Activated CD4-positive, alpha-beta T cell treated with anti-CD3 and anti-CD28 coated beads, Interleukin-2, amount 10 ng/mL, durations not matched to agents 7 days and 5 days (primary cell): ENCODE data around the gene TM4SF18. TPM values are rescaled to one million over a fixed set of nuclear protein-coding genes. Genes with fewer than 3 reads are reported as not detected.
"Not testable (repeated sequence)": the region's sequence is repeated elsewhere in the genome, so short reads cannot be mapped to it uniquely, and the experiment has no call there.

ENCODE experiments used
- CTCF ChIA-PET: fragments of 350-600 bp; sonication (Branson Sonifier 250); formaldehyde crosslinking; loops from one replicate; lab custom pipeline; 2021; ENCODE audit warnings: antibody characterized with exemption; lab: Charles Lee
- POLR2A ChIA-PET: fragments of 350-600 bp; sonication (Branson Sonifier 250); formaldehyde crosslinking; loops from one replicate; lab custom pipeline; 2021; ENCODE audit warnings: antibody characterized with exemption; lab: Charles Lee
- DNase-seq: peaks from one replicate; pipeline ENCODE4 v3.0.0-alpha.2; 2020
- H3K27ac Mint-ChIP-seq: one replicate; pipeline ENCODE4 v1.8.0; 2021; ENCODE audit warnings: mild to moderate bottlenecking, moderate library complexity, mixed read lengths
- H3K27me3 Mint-ChIP-seq: one replicate; pipeline ENCODE4 v1.8.0; 2021; ENCODE audit warnings: mixed read lengths
- H3K36me3 Mint-ChIP-seq: one replicate; pipeline ENCODE4 v1.8.0; 2021; ENCODE audit warnings: low read depth, mixed read lengths
- H3K4me1 Mint-ChIP-seq: one replicate; pipeline ENCODE4 v1.8.0; 2021; ENCODE audit warnings: mixed read lengths
- H3K4me3 Mint-ChIP-seq: one replicate; pipeline ENCODE4 v1.8.0; 2021; ENCODE audit warnings: mild to moderate bottlenecking, moderate library complexity, mixed read lengths
- H3K9me3 Mint-ChIP-seq: one replicate; pipeline ENCODE4 v1.8.0; 2021; ENCODE audit warnings: mixed read lengths
- total RNA-seq, 2 experiments: library from RNA; stranded (reverse); gene quantifications; one replicate each; pipeline ENCODE4 v1.2.3, GENCODE V29; 2021

TM4SF18 gene
- total RNA-seq, 2 experiments from 2014 or later, result not detected

DNA sequence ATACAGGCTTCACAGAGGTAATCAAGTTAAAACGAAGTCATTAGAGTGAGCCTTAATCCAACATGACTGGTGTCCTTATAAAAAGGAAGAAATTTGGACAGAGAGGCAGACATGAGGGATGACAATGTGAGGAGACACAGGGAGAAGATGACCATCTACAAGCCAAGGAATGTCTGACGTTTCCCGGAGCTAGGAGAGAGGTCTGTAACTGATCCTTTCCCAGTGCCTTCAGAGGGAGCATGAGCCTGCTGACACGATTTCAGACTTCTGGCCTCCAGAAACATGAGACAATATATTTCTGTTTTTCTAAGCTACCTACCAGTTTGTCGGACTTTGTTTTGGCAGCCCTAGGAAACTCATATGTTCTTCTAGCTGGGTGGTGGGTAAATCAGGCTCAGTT, 28.9 kb upstream of the TM4SF18 start:
- Mint-ChIP-seq H3K36me3 (no peaks in the 10 kb centered on the region), H3K4me3 (no peak overlapping the region), H3K9me3 (no peaks in the 10 kb centered on the region), H3K27ac (no peak overlapping the region), H3K4me1 (no peaks in the 10 kb centered on the region), H3K27me3 (peaks cover 24% of the 10 kb centered on the region)
- POLR2A ChIA-PET, result no interaction called here
- CTCF ChIA-PET, result no interaction called here
- DNase-seq, result no peak

DNA sequence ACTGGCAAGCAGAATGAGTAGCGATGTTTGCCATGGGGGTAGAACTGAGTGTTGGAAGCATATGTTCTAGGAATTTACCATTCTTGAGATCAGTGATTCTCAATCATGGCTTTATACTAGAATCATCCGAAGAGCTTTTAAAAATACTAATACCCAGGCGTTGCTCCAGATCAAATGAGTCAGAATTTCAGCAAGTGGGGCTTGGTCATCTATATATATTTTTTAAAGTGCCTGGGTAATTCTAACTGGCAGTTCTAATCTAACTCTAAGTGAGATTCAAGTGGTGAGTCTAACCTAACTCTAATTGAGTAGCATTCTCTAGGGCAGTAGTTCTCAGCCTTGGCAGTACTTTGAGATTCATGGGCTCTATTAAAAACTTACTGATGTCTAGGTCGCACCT, 23.2 kb upstream of the TM4SF18 start:
- no peak for DNase-seq
- Mint-ChIP-seq H3K4me3 (no peak overlapping the region), H3K27ac (no peak overlapping the region), H3K4me1 (no peaks in the 10 kb centered on the region), H3K27me3 (peaks cover 26% of the 10 kb centered on the region), H3K36me3 (no peaks in the 10 kb centered on the region), H3K9me3 (no peaks in the 10 kb centered on the region)
- ChIA-PET POLR2A (no interaction called here), CTCF (interaction anchor here (1.5 kb wide), 1 partner anchor 12 kb away, joined by 4 read pairs; no protein-coding TSS in a partner anchor)

DNA sequence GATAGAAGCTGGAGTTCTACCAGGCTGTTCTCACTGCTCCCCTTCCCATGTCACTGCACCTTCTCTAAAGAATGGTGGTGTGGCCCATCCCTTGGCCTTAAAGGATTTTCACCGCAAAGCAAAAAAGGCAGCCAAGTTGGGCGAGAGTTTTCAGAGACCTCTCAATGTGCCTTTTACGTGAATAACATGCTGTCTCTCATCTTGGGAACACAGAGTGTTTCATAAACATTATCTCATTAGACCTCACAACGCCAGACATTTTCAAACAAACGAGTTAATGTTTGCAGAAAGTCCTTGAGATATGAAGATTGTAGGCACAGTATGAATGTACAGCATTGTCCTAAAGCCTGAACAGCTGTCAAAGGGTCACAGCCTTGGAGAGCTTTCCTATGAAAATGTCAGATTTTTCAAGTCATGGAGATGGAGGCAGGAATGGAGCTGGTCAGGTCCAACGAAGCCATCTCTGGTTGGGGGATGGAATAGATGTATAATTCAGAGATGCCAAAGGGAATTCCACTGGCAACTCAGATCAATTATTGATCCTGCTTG, 22.7 kb upstream of the TM4SF18 start:
- H3K36me3 Mint-ChIP-seq, result no peaks in the 10 kb centered on the region
- CTCF ChIA-PET, result interaction anchor here (1.5 kb wide), 1 partner anchor 12 kb away, joined by 4 read pairs; no protein-coding TSS in a partner anchor
- DNase-seq, result no peak
- no peak overlapping the region for H3K4me3 Mint-ChIP-seq
- POLR2A ChIA-PET, result no interaction called here
- H3K4me1 Mint-ChIP-seq, result no peaks in the 10 kb centered on the region
- peaks cover 25% of the 10 kb centered on the region for H3K27me3 Mint-ChIP-seq
- H3K9me3 Mint-ChIP-seq, result no peaks in the 10 kb centered on the region
- no peak overlapping the region for H3K27ac Mint-ChIP-seq

DNA sequence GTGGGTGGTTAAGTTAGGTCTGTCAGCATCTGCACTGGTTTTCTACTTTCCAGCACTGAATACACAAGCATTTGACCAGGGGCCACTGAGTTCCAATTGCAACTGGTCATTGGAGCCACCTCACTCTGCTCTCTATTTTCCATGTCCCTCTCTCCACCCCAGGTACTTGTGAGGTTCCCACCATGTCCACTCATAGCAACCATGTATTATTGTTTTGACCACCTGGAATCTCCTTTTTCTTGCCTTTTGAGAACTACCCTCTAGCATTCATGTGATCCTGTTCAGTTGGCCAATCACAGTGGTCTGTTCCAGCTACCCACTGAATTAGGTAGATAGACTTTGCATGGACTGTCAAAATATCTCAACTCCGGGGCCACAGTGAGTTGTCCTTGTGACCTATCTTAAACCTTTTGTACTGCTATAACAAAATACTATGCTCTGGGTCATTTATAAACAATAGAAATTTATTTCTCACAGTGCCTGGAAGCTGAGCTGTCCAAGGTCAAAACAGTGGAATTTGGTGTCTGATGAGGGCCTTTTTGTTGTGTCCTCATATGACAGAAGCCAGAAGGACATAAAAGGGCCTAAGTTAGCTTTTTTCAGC, 20.2 kb upstream of the TM4SF18 start:
- H3K36me3 Mint-ChIP-seq, result no peaks in the 10 kb centered on the region
- CTCF ChIA-PET, result no interaction called here
- H3K4me3 Mint-ChIP-seq, result no peak overlapping the region
- no peaks in the 10 kb centered on the region for H3K4me1 Mint-ChIP-seq
- peaks cover 26% of the 10 kb centered on the region for H3K27me3 Mint-ChIP-seq
- H3K9me3 Mint-ChIP-seq, result no peaks in the 10 kb centered on the region
- no peak overlapping the region for H3K27ac Mint-ChIP-seq
- no peak for DNase-seq
- POLR2A ChIA-PET, result no interaction called here

DNA sequence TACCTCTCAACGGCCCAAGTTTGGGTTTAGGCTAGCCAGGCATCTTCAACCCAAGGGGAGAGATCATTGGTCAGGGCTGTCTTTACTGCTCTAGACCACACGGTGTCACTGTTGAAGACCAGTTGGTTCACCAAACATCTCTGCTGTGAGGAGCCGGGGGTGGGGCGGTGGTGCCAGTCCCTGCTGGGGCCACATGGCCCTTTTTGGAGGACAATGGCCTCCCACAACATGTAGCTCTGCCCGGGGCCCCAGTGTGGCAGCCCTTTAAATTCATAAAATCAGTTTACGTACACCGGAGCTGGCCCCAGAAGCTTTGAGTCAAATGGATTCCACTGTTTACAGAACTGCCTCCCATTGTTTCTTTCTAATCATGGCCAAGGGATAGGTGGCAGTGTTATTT, 19.1 kb upstream of the TM4SF18 start:
- no peaks in the 10 kb centered on the region for H3K9me3 Mint-ChIP-seq
- no peaks in the 10 kb centered on the region for H3K36me3 Mint-ChIP-seq
- POLR2A ChIA-PET, result no interaction called here
- H3K27me3 Mint-ChIP-seq, result peaks cover 18% of the 10 kb centered on the region
- CTCF ChIA-PET, result interaction anchor here (0.5 kb wide), 1 partner anchor 1961 kb away, joined by 5 read pairs; no protein-coding TSS in a partner anchor
- H3K4me3 Mint-ChIP-seq, result no peak overlapping the region
- H3K27ac Mint-ChIP-seq, result no peak overlapping the region
- H3K4me1 Mint-ChIP-seq, result no peaks in the 10 kb centered on the region
- DNase-seq, result peak; percentile 40

DNA sequence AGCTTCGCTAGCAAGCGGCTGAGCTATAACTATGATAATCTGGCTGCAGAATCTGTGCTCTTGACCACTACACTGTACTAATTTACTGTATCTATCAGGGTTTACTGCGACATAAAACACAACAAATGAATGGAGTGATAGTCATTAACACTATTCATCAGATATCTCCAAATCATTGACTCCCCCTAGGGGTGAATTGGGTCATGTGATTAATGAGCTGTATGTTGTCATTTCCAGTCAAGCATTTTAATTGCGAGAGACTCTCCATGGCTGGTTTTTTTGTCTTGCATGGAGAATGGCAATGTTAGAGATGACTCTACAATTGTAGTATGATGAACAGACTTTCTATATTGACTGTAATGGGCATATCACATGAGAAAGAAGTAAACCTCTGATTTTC, 10.5 kb upstream of the TM4SF18 start:
- DNase-seq, result no peak
- ChIA-PET POLR2A (no interaction called here), CTCF (interaction anchor here (0.6 kb wide), 1 partner anchor 69 kb away, joined by 3 read pairs; no protein-coding TSS in a partner anchor)
- H3K4me1 Mint-ChIP-seq, result no peaks in the 10 kb centered on the region
- no peaks in the 10 kb centered on the region for H3K9me3 Mint-ChIP-seq
- peaks cover 28% of the 10 kb centered on the region for H3K27me3 Mint-ChIP-seq
- H3K4me3 Mint-ChIP-seq, result no peak overlapping the region
- H3K27ac Mint-ChIP-seq, result no peak overlapping the region
- no peaks in the 10 kb centered on the region for H3K36me3 Mint-ChIP-seq

DNA sequence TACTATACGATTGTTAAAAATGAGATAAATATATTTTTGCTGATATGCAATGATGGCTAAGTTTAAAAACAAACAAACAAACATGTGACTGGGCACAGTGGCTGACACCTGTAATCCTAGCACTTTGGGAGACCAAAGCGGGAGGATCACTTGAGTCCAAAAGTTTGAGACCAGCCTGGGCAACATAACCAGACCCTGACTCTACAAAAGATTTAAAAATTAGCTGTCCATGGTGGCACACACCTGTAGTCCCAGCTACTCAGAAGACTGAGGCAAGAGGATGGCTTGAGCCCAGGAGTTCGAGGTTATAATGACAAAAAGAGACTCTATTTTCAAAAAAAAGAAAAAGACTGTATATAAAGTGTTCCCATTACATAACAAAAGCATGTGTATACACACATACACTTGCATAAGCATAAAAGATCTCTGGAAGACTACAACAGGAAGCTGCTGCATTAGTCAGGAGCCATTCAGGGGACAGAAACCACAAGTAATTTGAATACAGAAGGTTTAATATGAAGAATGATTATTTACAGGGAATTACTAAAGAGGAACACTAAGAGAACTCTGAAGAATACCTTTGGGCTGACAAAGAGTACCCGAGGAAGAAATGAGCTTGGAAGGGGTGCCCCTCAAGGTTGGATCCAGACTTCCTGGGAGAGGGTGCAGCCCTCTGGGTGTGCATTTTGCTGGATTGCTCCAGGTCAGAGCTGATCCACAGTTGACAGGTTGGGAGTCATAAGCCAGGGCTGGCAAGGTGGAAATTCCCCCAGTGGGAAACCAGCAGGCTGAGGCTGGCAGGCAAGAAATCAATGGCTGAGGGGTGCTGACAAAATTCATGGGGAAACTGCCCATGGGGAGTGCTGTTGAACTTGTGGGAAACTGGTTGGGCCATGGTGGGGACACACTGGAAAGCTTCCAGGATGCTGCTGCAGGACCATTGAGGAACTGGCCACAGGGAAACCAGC, 9.3 kb upstream of the TM4SF18 start:
- H3K4me1 Mint-ChIP-seq, result no peaks in the 10 kb centered on the region
- H3K9me3 Mint-ChIP-seq, result no peaks in the 10 kb centered on the region
- no peaks in the 10 kb centered on the region for H3K36me3 Mint-ChIP-seq
- H3K4me3 Mint-ChIP-seq, result no peak overlapping the region
- H3K27me3 Mint-ChIP-seq, result peaks cover 27% of the 10 kb centered on the region
- DNase-seq, result no peak
- ChIA-PET POLR2A (no interaction called here), CTCF (no interaction called here)
- H3K27ac Mint-ChIP-seq, result no peak overlapping the region

DNA sequence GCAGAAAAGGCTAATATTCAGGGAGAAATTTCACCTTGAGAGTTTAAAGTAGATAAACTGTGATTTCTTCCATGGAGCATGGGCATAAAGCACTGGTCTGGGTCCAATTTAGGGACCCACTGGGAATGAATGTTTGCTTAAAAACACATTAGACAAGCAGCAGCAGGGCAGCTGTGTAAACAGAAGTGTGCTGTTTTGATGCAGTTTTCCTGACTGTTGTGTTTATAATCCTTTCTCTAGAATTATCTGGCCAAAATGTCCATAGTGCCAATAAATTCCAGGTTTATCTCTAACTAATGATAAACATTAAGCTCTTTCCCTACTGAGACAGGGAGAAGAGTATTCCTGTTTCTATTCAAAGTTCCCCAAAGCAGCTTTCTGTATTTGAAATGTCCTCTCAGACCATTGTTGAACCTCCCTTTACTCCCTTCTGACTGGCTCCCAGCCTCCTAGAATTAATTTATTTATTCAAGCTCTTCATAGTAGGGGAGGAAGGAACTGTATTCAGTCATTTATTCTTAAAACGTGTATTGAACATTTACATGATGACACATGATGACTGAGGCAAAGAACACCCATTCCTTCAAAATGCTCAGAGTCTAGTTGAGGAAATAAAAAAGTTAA, 7.0 kb upstream of the TM4SF18 start:
- no peak overlapping the region for H3K27ac Mint-ChIP-seq
- H3K4me1 Mint-ChIP-seq, result no peaks in the 10 kb centered on the region
- DNase-seq, result no peak
- H3K36me3 Mint-ChIP-seq, result no peaks in the 10 kb centered on the region
- H3K4me3 Mint-ChIP-seq, result no peak overlapping the region
- CTCF ChIA-PET, result no interaction called here
- POLR2A ChIA-PET, result no interaction called here
- H3K9me3 Mint-ChIP-seq, result no peaks in the 10 kb centered on the region
- H3K27me3 Mint-ChIP-seq, result peaks cover 22% of the 10 kb centered on the region

DNA sequence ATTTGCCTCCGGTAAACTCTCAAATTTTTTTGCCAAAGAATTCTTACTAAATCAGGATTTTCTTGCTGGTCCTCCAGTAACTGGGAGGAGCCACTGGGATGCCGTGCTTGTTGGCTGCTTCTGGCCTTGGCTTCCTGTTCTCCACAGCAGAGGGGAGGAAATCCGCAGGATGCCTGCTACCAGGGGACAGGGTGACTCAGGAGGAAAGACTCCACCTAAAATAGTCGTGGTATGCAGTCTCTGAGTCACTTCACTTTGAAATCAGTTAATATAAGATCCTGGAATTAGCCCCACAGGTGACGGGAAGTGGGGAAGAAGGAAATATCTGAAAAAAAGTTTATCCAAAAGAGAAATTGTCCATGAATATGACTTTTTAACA, 6.5 kb upstream of the TM4SF18 start:
- POLR2A ChIA-PET, result no interaction called here
- Mint-ChIP-seq H3K36me3 (no peaks in the 10 kb centered on the region), H3K4me3 (no peak overlapping the region), H3K27ac (no peak overlapping the region), H3K9me3 (no peaks in the 10 kb centered on the region), H3K27me3 (peaks cover 22% of the 10 kb centered on the region), H3K4me1 (no peaks in the 10 kb centered on the region)
- CTCF ChIA-PET, result interaction anchor here (0.6 kb wide), 1 partner anchor 12 kb away, joined by 3 read pairs; no protein-coding TSS in a partner anchor
- no peak for DNase-seq

DNA sequence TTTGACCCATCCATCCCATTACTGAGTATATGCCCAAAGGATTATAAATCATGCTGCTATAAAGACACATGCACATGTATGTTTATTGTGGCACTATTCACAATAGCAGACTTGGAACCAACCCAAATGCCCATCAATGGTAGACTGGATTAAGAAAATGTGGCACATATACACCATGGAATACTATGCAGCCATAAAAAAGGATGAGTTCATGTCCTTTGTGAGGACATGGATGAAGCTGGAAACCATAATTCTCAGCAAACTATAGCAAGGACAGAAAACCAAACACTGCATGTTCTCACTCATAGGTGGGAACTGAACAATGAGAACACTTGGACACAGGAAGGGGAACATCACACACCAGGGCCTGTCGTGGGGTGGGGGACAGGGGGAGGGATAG, 4.0 kb upstream of the TM4SF18 start:
- H3K4me1 Mint-ChIP-seq, H3K4me3 Mint-ChIP-seq, H3K36me3 Mint-ChIP-seq, H3K9me3 Mint-ChIP-seq, POLR2A ChIA-PET, H3K27ac Mint-ChIP-seq, DNase-seq: not testable (repeated sequence)
- CTCF ChIA-PET, result interaction anchor here (0.6 kb wide), 1 partner anchor 9 kb away, joined by 3 read pairs; no protein-coding TSS in a partner anchor
- H3K27me3 Mint-ChIP-seq, result peaks cover 20% of the 10 kb centered on the region

DNA sequence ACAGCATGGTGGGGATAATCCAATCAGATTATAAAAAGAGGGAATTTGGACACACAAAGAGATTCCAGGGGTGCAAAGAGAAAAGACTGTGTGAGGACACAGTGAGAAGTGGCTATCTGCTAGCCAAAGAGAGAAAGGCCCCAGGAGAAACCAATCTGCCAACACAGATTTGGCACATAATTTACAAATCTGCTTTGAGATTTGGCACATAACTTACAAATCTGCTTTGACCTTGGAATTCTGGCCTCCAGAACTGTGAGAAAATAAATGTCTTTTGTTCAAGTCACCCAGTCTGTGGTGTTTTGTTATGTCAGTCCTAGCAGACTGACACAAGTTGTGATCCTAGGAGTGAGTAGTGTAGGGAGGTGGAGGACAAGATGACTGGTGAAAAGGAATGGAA, 3.5 kb upstream of the TM4SF18 start:
- DNase-seq, result no peak
- Mint-ChIP-seq H3K27ac (no peak overlapping the region), H3K9me3 (no peaks in the 10 kb centered on the region), H3K4me3 (no peak overlapping the region), H3K36me3 (no peaks in the 10 kb centered on the region), H3K27me3 (peaks cover 19% of the 10 kb centered on the region), H3K4me1 (no peaks in the 10 kb centered on the region)
- ChIA-PET POLR2A (no interaction called here), CTCF (interaction anchor here (0.6 kb wide), 1 partner anchor 10 kb away, joined by 3 read pairs; no protein-coding TSS in a partner anchor)

DNA sequence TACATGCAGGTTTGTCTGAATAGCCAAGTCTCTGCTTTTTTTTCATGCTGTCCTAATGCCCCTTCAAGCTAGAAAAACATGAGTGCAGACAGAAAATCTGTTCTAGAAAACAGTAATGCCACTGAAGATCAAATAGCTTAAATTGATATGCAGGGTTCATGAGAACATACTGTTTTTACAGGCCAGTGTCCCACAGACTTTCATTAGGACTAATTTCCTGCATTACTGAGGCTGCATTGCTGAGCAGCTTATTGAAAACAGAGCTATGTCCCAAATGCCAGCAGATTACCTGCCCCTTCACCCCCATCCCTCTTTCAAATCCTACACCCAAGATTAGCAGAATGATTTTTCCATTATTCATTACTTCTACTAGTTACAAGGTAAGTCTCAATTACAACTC, 665 bp downstream of the TM4SF18 start:
- POLR2A ChIA-PET, result no interaction called here
- CTCF ChIA-PET, result no interaction called here

More for the DNA sequence above, 665 bp downstream of the TM4SF18 start:
- Mint-ChIP-seq H3K4me1 (no peaks in the 10 kb centered on the region), H3K4me3 (no peak overlapping the region), H3K27ac (no peak overlapping the region), H3K36me3 (no peaks in the 10 kb centered on the region), H3K27me3 (peaks cover 14% of the 10 kb centered on the region), H3K9me3 (no peaks in the 10 kb centered on the region)
- DNase-seq, result no peak
